Endothelial cell (in vitro differentiated cells): ENCODE measurements around the gene ZNF440. TPM values are rescaled to one million over a fixed set of nuclear protein-coding genes. Genes with fewer than 3 reads are reported as not detected.
A peak's percentile ranks its signal among the peaks of the same experiment; 100 is the strongest.

Experiments
- DNase-seq: peaks from one replicate; pipeline ENCODE4 v3.0.0; 2021; ENCODE audit warnings: low spot score
- H3K27ac Mint-ChIP-seq: one replicate; pipeline ENCODE4 v1.8.0; 2021; ENCODE audit warnings: mixed read lengths, inconsistent platforms; ENCODE audit not compliant: unreplicated experiment
- H3K27me3 Mint-ChIP-seq: one replicate; pipeline ENCODE4 v1.8.0; 2021; ENCODE audit warnings: mild to moderate bottlenecking, moderate library complexity, mixed read lengths, inconsistent platforms; ENCODE audit not compliant: unreplicated experiment
- H3K36me3 Mint-ChIP-seq: one replicate; pipeline ENCODE4 v1.8.0; 2021; ENCODE audit warnings: mild to moderate bottlenecking, low read depth, mixed read lengths, inconsistent platforms; ENCODE audit not compliant: unreplicated experiment
- H3K4me1 Mint-ChIP-seq: one replicate; pipeline ENCODE4 v1.8.0; 2021; ENCODE audit warnings: mild to moderate bottlenecking, mixed read lengths, inconsistent platforms; ENCODE audit not compliant: unreplicated experiment
- H3K4me3 Mint-ChIP-seq: one replicate; pipeline ENCODE4 v1.8.0; 2021; ENCODE audit warnings: mild to moderate bottlenecking, mixed read lengths, inconsistent platforms; ENCODE audit not compliant: unreplicated experiment
- H3K9me3 Mint-ChIP-seq: one replicate; pipeline ENCODE4 v1.8.0; 2021; ENCODE audit warnings: mixed read lengths, inconsistent platforms; ENCODE audit not compliant: unreplicated experiment
- total RNA-seq: library from RNA; stranded (reverse); fragmentation: NEBNext Ultra II Directional; extraction: Animal tissue kit (Norgen Biotek cat#: 25700); gene quantifications from one replicate; pipeline ENCODE4 v1.2.1, GENCODE V29; 2021; ENCODE audit not compliant: unreplicated experiment
- TF ChIP-seq, protein P1 (sequence below): fragments of 200-600 bp; sonication (generic); IDR thresholded peaks from one replicate; pipeline ENCODE4 v1.5.0; 2021; ENCODE audit warnings: antibody characterized with exemption; ENCODE audit not compliant: unreplicated experiment

Gene ZNF440
- total RNA-seq, 1 donor from 2014 or later: 0.44 TPM

DNA sequence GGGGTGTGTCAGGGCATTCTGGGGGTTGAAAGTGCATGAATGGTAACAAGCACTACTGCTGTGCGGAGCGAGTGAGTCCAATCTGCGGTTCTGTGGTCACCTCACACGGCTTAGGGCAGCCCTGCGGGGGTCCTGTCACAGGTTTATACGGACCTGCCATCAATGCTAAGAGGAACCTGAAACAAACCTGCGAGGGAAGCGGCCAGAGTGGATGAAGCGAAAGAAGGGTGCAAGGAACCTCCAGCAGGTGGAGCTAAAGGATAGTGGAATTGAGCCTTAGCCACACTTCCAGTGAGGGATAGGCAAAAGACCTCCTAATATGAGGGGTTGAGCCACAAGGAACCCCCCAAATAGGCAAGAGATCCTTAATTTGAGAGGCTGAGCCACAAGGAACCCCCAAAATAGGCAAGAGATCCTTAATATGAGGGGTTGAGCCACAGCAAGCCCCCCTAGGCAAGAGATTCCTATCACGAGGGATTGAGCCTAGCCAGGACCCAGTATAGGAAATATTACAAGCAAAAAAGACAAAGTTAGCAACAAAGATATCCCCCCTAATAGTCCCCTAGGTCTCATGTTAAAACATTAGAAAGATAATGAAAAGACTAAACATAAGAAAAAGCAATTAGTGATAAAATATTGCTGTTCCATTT lies 67.2 kb downstream of the ZNF440 start:
- no peak overlapping the region for H3K27ac Mint-ChIP-seq
- peaks cover 5% of the 10 kb centered on the region for H3K27me3 Mint-ChIP-seq
- no peak overlapping the region for H3K4me3 Mint-ChIP-seq
- H3K36me3 Mint-ChIP-seq: peaks cover 21% of the 10 kb centered on the region
- no peaks in the 10 kb centered on the region for H3K4me1 Mint-ChIP-seq
- H3K9me3 Mint-ChIP-seq: peaks cover 60% of the 10 kb centered on the region
- TF ChIP-seq, protein P1, sequence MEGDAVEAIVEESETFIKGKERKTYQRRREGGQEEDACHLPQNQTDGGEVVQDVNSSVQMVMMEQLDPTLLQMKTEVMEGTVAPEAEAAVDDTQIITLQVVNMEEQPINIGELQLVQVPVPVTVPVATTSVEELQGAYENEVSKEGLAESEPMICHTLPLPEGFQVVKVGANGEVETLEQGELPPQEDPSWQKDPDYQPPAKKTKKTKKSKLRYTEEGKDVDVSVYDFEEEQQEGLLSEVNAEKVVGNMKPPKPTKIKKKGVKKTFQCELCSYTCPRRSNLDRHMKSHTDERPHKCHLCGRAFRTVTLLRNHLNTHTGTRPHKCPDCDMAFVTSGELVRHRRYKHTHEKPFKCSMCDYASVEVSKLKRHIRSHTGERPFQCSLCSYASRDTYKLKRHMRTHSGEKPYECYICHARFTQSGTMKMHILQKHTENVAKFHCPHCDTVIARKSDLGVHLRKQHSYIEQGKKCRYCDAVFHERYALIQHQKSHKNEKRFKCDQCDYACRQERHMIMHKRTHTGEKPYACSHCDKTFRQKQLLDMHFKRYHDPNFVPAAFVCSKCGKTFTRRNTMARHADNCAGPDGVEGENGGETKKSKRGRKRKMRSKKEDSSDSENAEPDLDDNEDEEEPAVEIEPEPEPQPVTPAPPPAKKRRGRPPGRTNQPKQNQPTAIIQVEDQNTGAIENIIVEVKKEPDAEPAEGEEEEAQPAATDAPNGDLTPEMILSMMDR: no peak
- DNase-seq: peak; percentile 8

- TF ChIP-seq, protein P1: no peak
- peaks cover 71% of the 10 kb centered on the region for H3K9me3 Mint-ChIP-seq
- no peak overlapping the region for H3K27ac Mint-ChIP-seq
- peaks cover 6% of the 10 kb centered on the region for H3K27me3 Mint-ChIP-seq
- no peak overlapping the region for H3K4me3 Mint-ChIP-seq
- DNase-seq: no peak
- H3K4me1 Mint-ChIP-seq: no peaks in the 10 kb centered on the region
- H3K36me3 Mint-ChIP-seq: peaks cover 31% of the 10 kb centered on the region
Observed at GRCh38 chr19:11882606-11883005, 68.5 kb downstream of the ZNF440 start.

Other genes starting within 250 kb of the ZNF440 start
- 0.95 TPM for gene ACP5, start 236.6 kb upstream of the ZNF440 start, total RNA-seq
- 21.9 TPM for gene ZNF627, start 216.8 kb upstream of the ZNF440 start, total RNA-seq
- gene ZNF823, start 75.3 kb upstream of the ZNF440 start, total RNA-seq: 6.7 TPM
- 0.05 TPM for gene ZNF441, start 47.3 kb upstream of the ZNF440 start, total RNA-seq
- gene ZNF491, start 15.8 kb upstream of the ZNF440 start, total RNA-seq: not detected
- 0.18 TPM for gene ZNF439, start 34.5 kb downstream of the ZNF440 start, total RNA-seq
- gene ZNF69, start 73.5 kb downstream of the ZNF440 start, total RNA-seq: not detected
- 0.18 TPM for gene ZNF700, start 110.8 kb downstream of the ZNF440 start, total RNA-seq
- not detected for gene ZNF763, start 150.8 kb downstream of the ZNF440 start, total RNA-seq
- gene ZNF433, start 221.4 kb downstream of the ZNF440 start, total RNA-seq: 0.21 TPM
- gene ZNF878, start 238.7 kb downstream of the ZNF440 start, total RNA-seq: not detected